GM21717 (cell line): Measurements from ENCODE around the gene ADAM33.

Experiments used
- ATAC-seq: cut with Tn5 transposase; IDR thresholded peaks from one replicate; pipeline ENCODE4 v1.9.1; 2021; ENCODE audit warnings: mild to moderate bottlenecking, moderate library complexity; ENCODE audit not compliant: unreplicated experiment

The ADAM33 gene

DNA sequence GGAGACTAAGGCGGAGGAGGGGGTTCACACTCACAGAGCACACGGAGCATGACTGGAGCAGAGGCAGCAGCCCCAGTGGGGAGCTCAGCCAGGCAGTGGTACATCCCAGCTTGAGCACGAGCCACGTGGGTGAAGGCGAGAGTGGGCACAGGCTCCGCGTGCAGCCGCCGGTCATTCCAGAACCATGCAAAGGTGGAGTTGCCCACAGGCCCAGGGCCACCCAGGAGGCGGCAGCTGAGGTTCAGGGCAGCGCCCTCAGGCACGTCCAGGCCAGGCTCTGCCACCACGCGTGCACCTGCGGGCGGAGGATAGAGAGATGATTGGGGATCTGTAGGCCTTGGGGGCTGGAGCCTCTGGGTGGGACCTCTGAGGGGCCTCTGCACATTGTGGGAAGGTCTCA lies 9.5 kb upstream of the ADAM33 start:
- no peak for ATAC-seq

DNA sequence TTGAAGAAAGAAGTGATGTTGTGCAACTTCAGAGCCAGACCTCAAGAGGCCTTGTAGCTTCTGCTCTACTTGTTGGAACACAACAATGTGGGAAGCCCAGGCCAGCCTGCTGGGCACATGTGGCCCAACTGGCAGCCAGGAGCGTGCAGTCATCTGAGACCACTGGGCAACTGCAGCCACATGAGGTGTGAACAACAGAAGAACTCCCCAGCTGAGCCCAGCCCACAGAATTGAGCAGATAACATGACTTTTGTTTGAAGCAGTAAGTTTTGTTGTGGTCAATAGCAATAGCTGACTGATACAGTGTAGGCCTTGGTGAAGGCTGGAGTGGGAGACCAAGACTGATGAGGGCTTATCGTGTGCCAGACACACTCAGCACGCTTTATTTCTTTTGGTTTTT lies 8.6 kb upstream of the ADAM33 start:
- ATAC-seq = no peak

DNA sequence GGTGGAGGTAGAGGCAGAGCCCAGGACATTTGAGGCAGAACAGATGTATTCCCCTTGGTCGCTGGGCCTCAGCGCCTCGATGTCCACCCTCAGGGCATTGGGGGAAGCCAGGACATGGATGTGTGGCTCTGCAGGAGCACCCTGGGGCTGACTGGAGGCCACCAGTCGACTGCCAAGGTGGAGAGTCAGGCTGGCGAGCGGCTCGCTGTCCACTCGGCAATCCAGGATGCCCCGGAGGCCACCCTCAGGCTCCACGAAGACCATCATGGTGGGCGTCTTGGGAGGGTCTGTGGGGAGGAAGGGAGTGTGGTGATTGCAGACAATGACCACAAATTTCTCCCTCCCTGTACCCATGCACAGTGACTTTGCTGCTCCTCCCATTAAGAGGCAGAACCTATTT lies 8.2 kb upstream of the ADAM33 start:
- ATAC-seq = no peak

- ATAC-seq = no peak
Observed at GRCh38 chr20:3687655-3688054, 5.8 kb upstream of the ADAM33 start.

DNA sequence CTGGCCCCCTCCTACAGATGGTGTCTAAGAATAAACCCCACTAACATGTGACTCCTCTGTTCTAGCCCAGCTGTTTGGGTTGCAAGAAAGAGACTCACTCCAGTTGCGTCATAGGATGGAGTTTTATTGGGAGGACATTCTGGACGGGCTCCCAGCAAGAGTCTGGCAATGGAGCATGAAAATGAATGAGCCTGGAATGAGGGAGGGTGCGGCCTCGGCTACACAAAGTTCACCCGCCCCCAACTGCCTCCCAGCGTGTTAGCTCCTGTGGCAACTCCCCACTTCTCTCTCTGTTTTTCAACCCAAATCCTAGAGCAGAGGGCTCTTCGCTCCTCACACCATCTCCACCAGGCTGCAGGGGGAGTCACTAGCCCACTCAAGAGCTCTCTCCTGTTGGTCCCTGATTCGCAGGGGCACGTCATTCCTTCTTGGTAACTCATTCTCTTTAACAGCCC lies 5.1 kb upstream of the ADAM33 start:
- ATAC-seq = no peak

GRCh38 chr20:3686421-3686820 lies 4.6 kb upstream of the ADAM33 start:
- ATAC-seq = no peak

DNA sequence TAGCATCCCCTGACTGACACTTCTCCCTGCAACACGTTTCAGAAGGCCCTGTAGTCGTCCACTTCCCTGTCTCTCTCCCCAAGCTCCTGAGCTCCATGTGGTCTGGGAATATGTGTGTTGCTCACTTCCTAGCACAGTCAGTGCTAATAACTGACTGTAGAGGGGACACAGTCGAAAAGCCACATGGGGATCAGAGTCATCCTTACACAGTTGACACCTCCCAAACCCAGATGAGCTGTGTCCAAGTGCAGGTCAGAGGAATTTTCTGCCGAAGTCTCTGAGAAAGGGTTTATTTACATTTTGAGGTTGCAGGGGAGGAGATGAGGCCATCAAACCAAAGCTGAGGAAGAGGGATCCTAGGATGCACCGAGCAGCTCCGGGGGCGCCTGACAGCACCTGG lies 3.5 kb upstream of the ADAM33 start:
- ATAC-seq = no peak

DNA sequence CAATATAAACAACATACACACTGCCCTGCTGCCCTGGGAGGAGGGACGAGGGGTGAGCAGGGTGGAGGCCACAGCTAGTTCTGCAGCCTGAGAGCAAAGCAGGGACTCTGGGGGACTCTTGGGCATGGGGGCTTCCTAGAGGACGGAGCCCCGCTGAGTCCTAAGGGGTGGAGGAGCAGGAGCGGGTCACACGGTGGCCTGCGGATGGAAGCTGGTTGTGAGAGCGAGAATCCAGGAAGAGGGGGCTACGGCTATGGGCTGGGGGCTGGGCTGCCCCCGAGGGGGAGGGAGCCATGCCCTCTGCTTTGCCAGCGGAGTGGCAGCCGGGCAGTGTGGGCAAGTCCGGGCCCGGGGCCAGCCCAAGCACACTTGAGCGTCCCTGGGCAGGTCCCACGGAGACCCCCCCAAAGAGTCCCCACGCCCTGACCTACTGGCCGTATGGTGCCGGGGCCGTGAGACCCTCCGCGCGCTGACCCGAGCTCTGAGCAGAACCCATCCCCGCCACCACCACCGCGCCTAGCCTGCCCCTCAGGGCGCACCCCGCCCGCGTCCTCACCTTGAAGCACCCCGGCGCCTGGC lies 369 bp downstream of the ADAM33 start:
- no peak for ATAC-seq

GRCh38 chr20:3680701-3681351 lies 984 bp downstream of the ADAM33 start:
- no peak for ATAC-seq

- ATAC-seq = no peak
Observed at GRCh38 chr20:3679749-3680700, 1.8 kb downstream of the ADAM33 start.

DNA sequence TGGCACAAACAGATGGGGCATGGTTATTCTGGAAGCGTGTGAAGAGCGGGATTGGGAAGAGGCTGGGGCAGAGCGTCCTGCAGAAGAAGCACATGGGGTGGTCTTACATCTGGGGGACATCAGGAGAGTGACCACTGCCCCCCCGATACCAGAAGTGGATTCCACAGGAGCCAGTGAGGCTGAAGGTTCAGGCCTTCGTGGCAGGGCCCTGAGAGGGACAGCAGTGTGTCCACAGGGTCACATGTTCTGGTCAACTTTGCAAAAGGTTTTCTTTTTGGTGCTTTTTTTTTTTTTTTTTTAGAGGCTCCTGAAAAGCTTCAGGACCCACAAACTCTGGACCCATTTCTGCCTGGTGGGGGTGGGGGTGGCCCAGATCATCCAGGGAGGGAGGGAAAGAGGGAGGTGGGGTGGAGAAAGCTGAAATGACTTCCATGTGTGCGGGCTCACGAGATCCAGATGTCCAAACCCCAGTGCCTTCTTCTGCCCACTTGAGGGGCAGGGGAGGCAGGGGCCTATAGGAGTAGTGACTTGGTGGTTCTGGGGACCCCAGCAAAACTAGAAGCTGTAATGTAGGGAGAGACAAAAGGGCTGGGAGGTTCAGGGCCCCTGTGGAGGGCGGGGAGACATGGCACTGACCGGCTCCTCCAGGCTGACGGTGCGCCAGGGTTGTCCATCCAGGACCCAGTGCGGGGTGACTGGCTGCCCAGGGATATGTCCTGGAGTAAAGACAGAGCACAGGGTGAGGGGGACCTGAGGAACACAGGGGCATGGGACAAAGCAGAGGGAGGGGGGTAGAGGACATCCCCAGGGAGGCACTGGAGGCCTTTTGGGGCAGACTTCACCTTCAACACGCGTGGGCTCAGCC lies 2.7 kb downstream of the ADAM33 start:
- no peak for ATAC-seq

DNA sequence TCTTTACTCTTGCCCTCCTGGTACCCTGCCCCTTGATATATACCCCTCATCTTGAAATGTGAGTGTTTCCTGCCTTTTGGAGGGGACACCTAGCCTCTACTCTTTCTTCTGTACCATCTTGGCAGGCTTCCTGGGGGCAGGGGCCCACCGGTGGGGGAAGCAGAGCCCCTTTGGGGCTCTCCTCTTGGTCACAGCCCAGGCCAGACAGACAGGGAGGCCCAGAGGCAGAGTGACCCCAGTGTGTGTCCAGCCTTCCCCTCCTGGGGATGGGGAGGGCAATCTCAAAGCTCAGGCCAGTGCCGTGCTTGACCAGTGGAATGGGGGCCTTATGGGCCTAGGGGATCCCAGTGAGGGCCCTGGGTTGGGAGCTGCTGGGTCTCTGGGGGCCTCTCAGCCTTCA lies 3.6 kb downstream of the ADAM33 start:
- ATAC-seq = no peak

DNA sequence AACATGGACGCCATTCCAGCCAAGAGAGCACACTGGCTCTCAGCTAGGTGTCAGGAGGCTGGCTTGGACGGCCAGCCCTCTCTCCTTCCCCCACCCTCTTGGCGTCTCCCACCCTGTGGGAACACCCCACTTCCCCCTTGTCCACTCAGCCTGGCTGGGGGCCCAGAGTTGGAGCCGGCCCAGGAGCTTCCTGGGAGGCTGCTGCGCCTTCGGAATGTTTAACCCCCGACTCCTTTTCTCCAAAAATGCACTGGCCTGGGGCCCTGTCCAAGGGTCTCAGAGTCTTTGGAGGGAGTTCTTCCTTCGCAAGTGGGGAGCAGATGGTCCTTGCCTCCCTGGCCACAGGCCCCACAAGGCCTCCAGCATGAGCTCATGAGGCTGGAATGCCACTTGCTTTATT lies 4.1 kb downstream of the ADAM33 start:
- no peak for ATAC-seq

- ATAC-seq = no peak
Observed at GRCh38 chr20:3674995-3675900, 6.6 kb downstream of the ADAM33 start.

DNA sequence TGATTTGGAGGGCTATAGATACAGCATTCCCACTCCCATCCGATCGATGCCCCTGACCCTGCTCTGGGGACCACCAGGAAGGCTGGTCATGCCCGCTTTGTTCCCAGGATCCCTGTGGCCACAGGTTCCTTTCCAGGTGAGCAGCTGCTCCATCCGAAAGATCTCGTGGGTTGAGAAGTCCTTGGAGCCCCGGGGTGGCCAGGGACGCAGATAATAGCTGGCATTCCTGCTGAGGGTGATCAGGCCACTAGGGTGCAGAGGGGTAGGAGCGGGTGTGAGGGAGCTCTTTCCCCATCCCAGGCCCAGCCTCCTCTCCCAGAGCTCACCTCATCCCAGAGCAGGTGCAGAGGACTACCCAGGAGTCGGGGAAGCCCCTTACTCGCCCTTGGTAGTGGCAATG lies 7.4 kb downstream of the ADAM33 start:
- ATAC-seq = no peak

GRCh38 chr20:3673221-3674070 lies 8.4 kb downstream of the ADAM33 start:
- no peak for ATAC-seq

DNA sequence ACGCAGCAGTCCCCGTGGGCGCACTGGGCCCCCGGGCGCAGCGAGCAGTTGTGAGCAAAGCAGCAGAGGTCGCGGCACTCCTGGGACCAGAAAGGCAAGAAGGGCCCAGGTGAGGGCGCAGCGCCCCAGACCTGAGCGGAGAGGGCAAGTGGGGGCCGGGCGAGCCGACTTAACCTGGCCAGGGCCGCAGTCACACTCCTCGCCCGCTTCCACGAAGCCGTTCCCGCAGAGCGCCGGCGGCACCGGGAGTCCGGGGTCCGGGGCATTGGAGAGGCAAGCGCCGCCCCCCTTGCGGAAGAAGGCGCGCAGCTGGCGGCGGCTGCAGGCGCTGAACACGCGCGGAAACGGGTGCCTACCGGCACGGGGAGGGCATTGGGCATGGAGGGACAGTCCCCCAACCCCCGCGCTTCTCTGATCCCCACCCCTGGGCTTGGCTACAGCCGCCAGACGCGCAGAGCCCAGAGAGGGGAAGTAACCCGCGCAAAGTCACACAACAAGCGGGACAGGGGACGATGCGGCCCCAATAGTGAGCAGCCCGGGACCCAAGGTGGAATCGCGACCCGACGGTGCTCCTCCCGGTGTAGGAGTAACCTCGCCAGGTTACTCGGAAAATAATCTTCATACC lies 9.2 kb downstream of the ADAM33 start:
- ATAC-seq = no peak

GRCh38 chr20:3671986-3672546 lies 9.7 kb downstream of the ADAM33 start:
- ATAC-seq = no peak
